K562 (cell line): ENCODE results near the gene PPIF. TPM values are rescaled to one million over a fixed set of nuclear protein-coding genes. Genes with fewer than 3 reads are reported as not detected.

Source experiments
- ATAC-seq: fragments of 200-7000 bp; cut with Tn5 transposase; 3 replicates; pipeline ENCODE4 v1.9.1; 2020; ENCODE audit warnings: moderate library complexity
- BruUV-seq: library from RNA; stranded (reverse); fragments of 400-500 nt; replicated peaks from 2 replicates; lab custom pipeline; 2021; lab: Mats Ljungman, UMichigan
- CTCF ChIA-PET: fragments of 300-600 bp; formaldehyde crosslinking; extraction: SDS; loops from one replicate; lab custom pipeline; 2021; ENCODE audit warnings: low intra/inter-chr PET ratio; lab: Yijun Ruan, JAX
- POLR2A ChIA-PET: fragments of 300-600, 350-650 bp; sonication (Branson Sonifier 250); formaldehyde crosslinking; extraction: SDS; loops from one replicate; lab custom pipeline; 2021; ENCODE audit warnings: antibody characterized with exemption, inconsistent platforms; lab: Yijun Ruan, JAX
- DNase-seq, 4 experiments: peaks; one replicate each; pipeline versions ENCODE4 v3.0.0 to v3.0.0-alpha.2; 2011 to 2018; ENCODE audit warnings: low spot score in 3 of 4, mixed read lengths in 3 of 4; ENCODE audit errors: extremely low read depth in 1 of 4
- FAIRE-seq: peaks from 2 replicates; lab custom pipeline; 2011; peaks lifted over from hg19 to GRCh38; lab: Jason Lieb, UNC
- H2AFZ ChIP-seq: 2 replicates; pipeline ENCODE4 v1.6.0; 2011; ENCODE audit warnings: low read depth, low read length, control low read depth, inconsistent platforms
- H3K27ac ChIP-seq: fragments of 200-600 bp; 3 replicates; pipeline ENCODE4 v1.8.0; 2011; ENCODE audit warnings: low read depth, mild to moderate bottlenecking, control low read depth, inconsistent platforms, low read length, moderate library complexity, mixed read lengths; ENCODE audit errors: extremely low read depth
- H3K27me3 ChIP-seq, 2 experiments: fragments of 300-600 bp in 1 of 2; 2 replicates in 1 of 2; 3 replicates in 1 of 2; pipeline versions ENCODE4 v1.6.0 to v1.8.0; 2011; ENCODE audit warnings: inconsistent platforms in 2 of 2, low read length in 2 of 2, mild to moderate bottlenecking in 1 of 2, mixed read lengths in 1 of 2, moderate library complexity in 1 of 2; ENCODE audit not compliant: control insufficient read depth in 2 of 2, insufficient read depth in 2 of 2
- H3K36me3 ChIP-seq: fragments of 300-600 bp; 3 replicates; pipeline ENCODE4 v1.8.0; 2011; ENCODE audit warnings: mild to moderate bottlenecking, low read length, inconsistent platforms; ENCODE audit not compliant: control insufficient read depth, insufficient read depth
- H3K4me1 ChIP-seq, 2 experiments: fragments of 200-600 bp in 1 of 2; replicated peaks in 1 of 2; 2 replicates in 1 of 2; 3 replicates in 1 of 2; pipeline versions ENCODE4 v1.5.1 to v1.8.0; 2011; ENCODE audit warnings: inconsistent platforms in 2 of 2, low read length in 2 of 2, mild to moderate bottlenecking in 1 of 2, mixed read lengths in 1 of 2, moderate library complexity in 1 of 2; ENCODE audit not compliant: control insufficient read depth in 2 of 2, insufficient read depth in 2 of 2
- H3K4me2 ChIP-seq: 2 replicates; pipeline ENCODE4 v1.6.1; 2011; ENCODE audit warnings: low read length, control low read depth, inconsistent platforms, mixed read lengths; ENCODE audit not compliant: insufficient read depth
- H3K4me3 ChIP-seq: fragments of 200-600 bp; sonication (generic), shearing (Covaris generic); 2 replicates; pipeline ENCODE4 v1.5.1; 2016; ENCODE audit warnings: control low read depth, inconsistent platforms
- H3K79me2 ChIP-seq: fragments of 200-600 bp; 3 replicates; pipeline ENCODE4 v1.8.0; 2011; ENCODE audit warnings: low read length, inconsistent platforms; ENCODE audit not compliant: control insufficient read depth, insufficient read depth
- H3K9ac ChIP-seq, 2 experiments: 2 replicates each; pipeline versions ENCODE4 v1.6.0 to v1.6.1; 2011; ENCODE audit warnings: low read depth in 2 of 2, low read length in 2 of 2, control low read depth in 1 of 2, inconsistent platforms in 1 of 2, mild to moderate bottlenecking in 1 of 2, mixed read lengths in 1 of 2; ENCODE audit not compliant: insufficient read depth in 1 of 2
- H3K9me1 ChIP-seq: one replicate; pipeline ENCODE4 v1.6.0; 2011; ENCODE audit warnings: inconsistent platforms, mild to moderate bottlenecking, low read length, moderate library complexity; ENCODE audit not compliant: control insufficient read depth, insufficient read depth
- H3K9me3 ChIP-seq: replicated peaks from 2 replicates; pipeline ENCODE4 v1.5.1; 2011; ENCODE audit warnings: low read depth, low read length, inconsistent platforms; ENCODE audit not compliant: control insufficient read depth, insufficient read depth
- H4K20me1 ChIP-seq: replicated peaks from 2 replicates; pipeline ENCODE4 v1.6.1; 2011; ENCODE audit warnings: low read length, inconsistent platforms, mixed read lengths; ENCODE audit not compliant: control insufficient read depth, insufficient read depth
- BMI1 ChIP-seq: fragments of 150-350 bp; IDR thresholded peaks from 2 replicates; pipeline ENCODE4 v1.6.1; 2014; ENCODE audit warnings: low read length
- EP300 ChIP-seq: IDR thresholded peaks from 2 replicates; pipeline ENCODE4 v1.6.1; 2012; ENCODE audit warnings: low read length, improper control_type of control experiment
- FUS ChIP-seq: fragments of 200-400 bp; formaldehyde crosslinking; optimal IDR thresholded peaks from 2 replicates; pipeline ENCODE3; 2017; ENCODE audit warnings: low read depth, low read length
- GATAD2A ChIP-seq: fragments of 450-650 bp; IDR thresholded peaks from 2 replicates; pipeline ENCODE4 v1.6.1; 2017
- HNRNPK ChIP-seq: fragments of 200-400 bp; formaldehyde crosslinking; IDR thresholded peaks from one replicate; pipeline ENCODE4 v1.6.1; 2018; ENCODE audit warnings: mild to moderate bottlenecking, low read depth, low read length; ENCODE audit not compliant: poor library complexity, severe bottlenecking
- ILF3 ChIP-seq: fragments of 450-650 bp; IDR thresholded peaks from 2 replicates; pipeline ENCODE4 v1.6.1; 2018; ENCODE audit warnings: antibody characterized with exemption, mild to moderate bottlenecking, moderate library complexity, borderline replicate concordance
- KLF6 ChIP-seq: fragments of 250-450 bp; sonication (Bioruptor Pico); IDR thresholded peaks from 2 replicates; pipeline ENCODE4 v1.4.0; 2020; ENCODE audit warnings: mild to moderate bottlenecking, moderate library complexity, borderline replicate concordance
- NCOA6 ChIP-seq: fragments of 450-650 bp; IDR thresholded peaks from 2 replicates; pipeline ENCODE4 v1.6.1; 2017; ENCODE audit warnings: mild to moderate bottlenecking
- PHF8 ChIP-seq: fragments of 200-600 bp; sonication (generic); IDR thresholded peaks from 2 replicates; pipeline ENCODE4 v1.6.1; 2012; ENCODE audit warnings: mixed run types, mild to moderate bottlenecking, inconsistent platforms, low read length, moderate library complexity, borderline replicate concordance
- POLR2AphosphoS2 ChIP-seq: IDR thresholded peaks from 2 replicates; pipeline ENCODE4 v1.6.1; 2012; ENCODE audit warnings: low read length, improper control_type of control experiment
- SLC30A9 ChIP-seq: fragments of 250-450 bp; sonication (Bioruptor Pico); IDR thresholded peaks from 2 replicates; pipeline ENCODE4 v1.8.0; 2022; ENCODE audit warnings: mild to moderate bottlenecking, moderate library complexity
- ZNF184 ChIP-seq: sonication (generic); formaldehyde crosslinking; IDR thresholded peaks from 2 replicates; pipeline ENCODE4 v1.5.0; 2020; ENCODE audit warnings: missing genetic modification reagents
- ZNF24 ChIP-seq: fragments of 450-650 bp; IDR thresholded peaks from 2 replicates; pipeline ENCODE4 v1.6.1; 2016
- ZNF707 ChIP-seq: fragments of 250-450 bp; sonication (Bioruptor Pico); conservative IDR thresholded peaks from 2 replicates; pipeline ENCODE4 v1.8.0; 2022; ENCODE audit warnings: inconsistent platforms, mild to moderate bottlenecking, moderate library complexity
- WGBS: fragments of 100-300 bp; shearing (Covaris generic); methylation state at CpG from one replicate; pipeline ENCODE4 v1.1.6; 2016; ENCODE audit warnings: low coverage, mixed read lengths; ENCODE audit not compliant: insufficient coverage; ENCODE audit errors: missing lambda C conversion rate; 5-methylcytosine and 5-hydroxymethylcytosine counted together
- in situ Hi-C: fragments of 300-500 bp; cut with MboI; formaldehyde crosslinking; loops from 4 replicates; pipeline ENCODE4 v1.15.0; 2018; ENCODE audit warnings: inconsistent platforms, mixed read lengths
- intact Hi-C: fragments of 100-400 bp; cut with micrococcal nuclease; formaldehyde crosslinking; loops from 2 replicates; pipeline ENCODE4 v1.14.2; 2022
- polyA plus RNA-seq, 8 experiments: library from polyadenylated mRNA; depleted of rRNA in 4 of 8; stranded (reverse) in 5 of 8; unstranded in 3 of 8; fragments of >200 nt; fragmentation: Nextera tagmentation in 2 of 8; fragmentation: Illumina TruSeq in 1 of 8; extraction: Ambion mirVana in 2 of 8; extraction: Trizol in 1 of 8; gene quantifications; 2 replicates each; pipeline versions ENCODE4 v1.2.1 to v1.2.3, GENCODE V29; 2011 to 2014; ENCODE audit warnings: inconsistent platforms in 1 of 8, missing spikeins in 1 of 8
- total RNA-seq, 7 experiments: library from RNA; depleted of rRNA in 6 of 7; stranded (reverse); fragments of >200 nt in 6 of 7; fragmentation: Illumina TruSeq in 2 of 7; extraction: Trizol in 2 of 7; gene quantifications; 2 replicates each; pipeline versions ENCODE4 v1.2.1 to v1.2.3, GENCODE V29; 2011 to 2021; ENCODE audit warnings: low replicate concordance in 1 of 7
- TF ChIP-seq, protein P1 (sequence below): fragments of 250-450 bp; sonication (Bioruptor Pico); IDR thresholded peaks from 2 replicates; pipeline ENCODE4 v1.4.0; 2020; ENCODE audit warnings: mild to moderate bottlenecking
- TF ChIP-seq, protein P2 (sequence below): sonication (generic); formaldehyde crosslinking; IDR thresholded peaks from 2 replicates; pipeline ENCODE4 v1.8.1; 2023; ENCODE audit warnings: mild to moderate bottlenecking, missing genetic modification reagents

The PPIF gene
- total and polyA plus RNA-seq, 9 of the 15 experiments (the other 6 are each of a cell fraction or from before 2014, with no cell fraction given): 40.9 to 287 (median 117) TPM

DNA sequence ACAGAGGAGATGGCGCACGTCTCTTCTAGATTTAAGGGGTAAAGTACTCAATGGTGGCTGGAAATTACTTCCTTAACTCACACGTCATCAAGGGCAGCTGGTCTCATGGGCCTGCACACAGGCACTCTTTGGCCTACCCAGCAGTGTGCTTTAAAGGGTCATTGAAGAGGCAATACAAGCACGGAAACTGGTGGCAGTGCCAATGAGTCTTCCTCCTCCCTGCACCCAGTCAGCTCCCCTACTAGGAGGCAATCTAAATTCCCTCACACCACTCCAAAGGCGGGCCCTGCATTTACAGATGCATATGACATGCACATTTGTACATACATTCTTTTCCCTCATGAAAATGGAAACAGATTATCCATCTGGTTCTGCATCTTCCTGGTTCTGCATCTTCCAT is 47.4 kb downstream of the PPIF start:
- intact Hi-C loops: loop anchor here (5.0 kb wide), 1 partner anchor 93 kb away; no protein-coding TSS in a partner anchor
- Histone ChIP-seq H3K9me1 (peaks cover 10% of the 10 kb centered on the region), H3K36me3 (no peaks in the 10 kb centered on the region), H3K4me1 (peaks cover 39 to 46% of the 10 kb centered on the region in 2 experiments), H3K9me3 (no peaks in the 10 kb centered on the region), H3K4me2 (no peak overlapping the region), H2AFZ (no peak overlapping the region), H4K20me1 (no peaks in the 10 kb centered on the region), H3K9ac (no peak overlapping the region), H3K79me2 (no peaks in the 10 kb centered on the region), H3K27me3 (no peaks in the 10 kb centered on the region), H3K4me3 (no peak overlapping the region), H3K27ac (no peak overlapping the region)
- BruUV-seq: no TSS peak
- DNase-seq: no peak
- CTCF ChIA-PET: no interaction called here
- FAIRE-seq: no peak
- ATAC-seq: no peak
- TF ChIP-seq BMI1 (no peak), SLC30A9 (CRISPR knock-in tag) (no peak), ZNF707 (CRISPR knock-in tag) (no peak), EP300 (no peak), NCOA6 (no peak), PHF8 (no peak), ILF3 (no peak), HNRNPK (no peak), ZNF24 (no peak), FUS (no peak), POLR2AphosphoS2 (no peak), KLF6 (CRISPR knock-in tag) (no peak), ZNF184 (CRISPR knock-in tag) (no peak), GATAD2A (no peak)
- TF ChIP-seq, protein P1, sequence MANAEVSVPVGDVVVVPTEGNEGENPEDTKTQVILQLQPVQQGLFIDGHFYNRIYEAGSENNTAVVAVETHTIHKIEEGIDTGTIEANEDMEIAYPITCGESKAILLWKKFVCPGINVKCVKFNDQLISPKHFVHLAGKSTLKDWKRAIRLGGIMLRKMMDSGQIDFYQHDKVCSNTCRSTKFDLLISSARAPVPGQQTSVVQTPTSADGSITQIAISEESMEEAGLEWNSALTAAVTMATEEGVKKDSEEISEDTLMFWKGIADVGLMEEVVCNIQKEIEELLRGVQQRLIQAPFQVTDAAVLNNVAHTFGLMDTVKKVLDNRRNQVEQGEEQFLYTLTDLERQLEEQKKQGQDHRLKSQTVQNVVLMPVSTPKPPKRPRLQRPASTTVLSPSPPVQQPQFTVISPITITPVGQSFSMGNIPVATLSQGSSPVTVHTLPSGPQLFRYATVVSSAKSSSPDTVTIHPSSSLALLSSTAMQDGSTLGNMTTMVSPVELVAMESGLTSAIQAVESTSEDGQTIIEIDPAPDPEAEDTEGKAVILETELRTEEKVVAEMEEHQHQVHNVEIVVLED (CRISPR knock-in tag): no peak
- TF ChIP-seq, protein P2, sequence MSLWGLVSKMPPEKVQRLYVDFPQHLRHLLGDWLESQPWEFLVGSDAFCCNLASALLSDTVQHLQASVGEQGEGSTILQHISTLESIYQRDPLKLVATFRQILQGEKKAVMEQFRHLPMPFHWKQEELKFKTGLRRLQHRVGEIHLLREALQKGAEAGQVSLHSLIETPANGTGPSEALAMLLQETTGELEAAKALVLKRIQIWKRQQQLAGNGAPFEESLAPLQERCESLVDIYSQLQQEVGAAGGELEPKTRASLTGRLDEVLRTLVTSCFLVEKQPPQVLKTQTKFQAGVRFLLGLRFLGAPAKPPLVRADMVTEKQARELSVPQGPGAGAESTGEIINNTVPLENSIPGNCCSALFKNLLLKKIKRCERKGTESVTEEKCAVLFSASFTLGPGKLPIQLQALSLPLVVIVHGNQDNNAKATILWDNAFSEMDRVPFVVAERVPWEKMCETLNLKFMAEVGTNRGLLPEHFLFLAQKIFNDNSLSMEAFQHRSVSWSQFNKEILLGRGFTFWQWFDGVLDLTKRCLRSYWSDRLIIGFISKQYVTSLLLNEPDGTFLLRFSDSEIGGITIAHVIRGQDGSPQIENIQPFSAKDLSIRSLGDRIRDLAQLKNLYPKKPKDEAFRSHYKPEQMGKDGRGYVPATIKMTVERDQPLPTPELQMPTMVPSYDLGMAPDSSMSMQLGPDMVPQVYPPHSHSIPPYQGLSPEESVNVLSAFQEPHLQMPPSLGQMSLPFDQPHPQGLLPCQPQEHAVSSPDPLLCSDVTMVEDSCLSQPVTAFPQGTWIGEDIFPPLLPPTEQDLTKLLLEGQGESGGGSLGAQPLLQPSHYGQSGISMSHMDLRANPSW: no peak
- POLR2A ChIA-PET: no interaction called here
- in situ Hi-C loops: loop anchor here (5.0 kb wide), 1 partner anchor 78 kb away; no protein-coding TSS in a partner anchor
- WGBS: 82% methylated on average over 5 of the region's 5 CpGs
